ENCODE data around the gene IL5. TPM values are rescaled to one million over a fixed set of nuclear protein-coding genes. Genes with fewer than 3 reads are reported as not detected.

Gene IL5
- total and polyA plus RNA-seq, 7 donors, result not detected

GRCh38 chr5:132501961-132502931 lies 41.1 kb downstream of the IL5 start:
- H3K4me3 ChIP-seq, result no peak overlapping the region
- no peak for TF ChIP-seq EP300 (IDR thresholded peaks at IDR 0.05)
- no peak for TF ChIP-seq POLR2AphosphoS5 (IDR thresholded peaks at IDR 0.05)
- TF ChIP-seq CTCF (IDR thresholded peaks at IDR 0.05), result no peak
- TF ChIP-seq POLR2A (IDR thresholded peaks at IDR 0.05), result no peak
- H3K9me3 ChIP-seq, result no peaks in the 10 kb centered on the region
- no peaks in the 10 kb centered on the region for H3K27me3 ChIP-seq
- intact Hi-C loops (cut with DNase I), result loop anchor here (1.0 kb wide), 1 partner anchor 116 kb away; no protein-coding TSS in a partner anchor
- DNase-seq, result no peak
- WGBS, 2 donors, result 44 to 77% methylated on average over 10 of the region's 10 CpGs
- peak overlapping the region; percentile 18 to 100 (median 96) for H3K27ac ChIP-seq
- peaks cover 0 to 43% (median 38%) of the 10 kb centered on the region in 4 donors for H3K4me1 ChIP-seq
- no peaks in the 10 kb centered on the region for H3K36me3 ChIP-seq

- Histone ChIP-seq H3K27me3 (no peaks in the 10 kb centered on the region), H3K4me3 (no peak overlapping the region), H3K36me3 (no peaks in the 10 kb centered on the region), H3K27ac (peak overlapping the region; percentile 18 to 100 (median 96)), H3K4me1 (peaks cover 0 to 46% (median 41%) of the 10 kb centered on the region in 4 donors), H3K9me3 (no peaks in the 10 kb centered on the region)
- no peak for DNase-seq
- TF ChIP-seq POLR2A (IDR thresholded peaks at IDR 0.05), result no peak
- TF ChIP-seq CTCF (IDR thresholded peaks at IDR 0.05), result no peak
- no peak for TF ChIP-seq POLR2AphosphoS5 (IDR thresholded peaks at IDR 0.05)
- intact Hi-C loops (cut with DNase I), result loop anchor here (1.0 kb wide), 1 partner anchor 115 kb away; no protein-coding TSS in a partner anchor
- WGBS, 2 donors, result 48 to 67% methylated on average over 4 of the region's 4 CpGs
Observed at GRCh38 chr5:132501629-132501956, 41.7 kb downstream of the IL5 start.

DNA sequence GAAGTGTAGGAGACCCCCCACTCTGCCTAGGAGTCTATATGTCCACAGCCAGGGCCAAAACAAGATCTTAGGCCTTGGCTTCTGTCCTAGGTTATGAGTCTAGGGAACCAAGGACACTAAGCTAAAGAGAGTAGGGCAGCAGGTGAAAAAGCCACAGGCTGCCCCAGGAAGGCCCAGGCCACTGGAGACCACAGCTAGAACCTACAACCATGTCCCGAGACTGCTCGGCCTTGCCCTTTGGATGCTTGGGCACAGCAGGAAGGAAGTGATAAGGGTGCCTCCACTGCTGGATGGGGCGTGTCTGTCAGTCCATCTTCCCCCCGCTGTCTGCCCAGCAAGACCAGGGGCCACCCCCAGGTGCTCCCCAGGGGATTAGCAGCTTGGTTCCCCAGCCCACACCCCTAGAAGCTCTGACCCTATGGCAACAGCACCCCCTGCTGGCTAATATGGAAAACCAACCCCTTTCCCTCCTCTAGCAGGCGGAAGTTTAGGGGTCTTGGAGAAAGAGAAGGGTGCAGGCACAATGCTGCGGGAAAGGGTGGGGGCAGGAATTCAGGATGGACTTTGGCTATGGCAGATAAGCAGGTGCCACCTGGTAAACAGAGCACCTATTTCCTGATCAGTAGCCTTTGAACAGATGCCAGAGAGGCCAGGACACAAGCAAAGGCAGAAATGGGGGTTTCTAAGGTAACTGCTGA lies 42.2 kb downstream of the IL5 start:
- no peaks in the 10 kb centered on the region for H3K36me3 ChIP-seq
- no peak overlapping the region for H3K4me3 ChIP-seq
- TF ChIP-seq CTCF (IDR thresholded peaks at IDR 0.05) (peak; percentile 90 to 93 (median 93)), POLR2AphosphoS5 (IDR thresholded peaks at IDR 0.05) (no peak)
- peak overlapping the region; percentile 18 to 100 (median 96) for H3K27ac ChIP-seq
- peaks cover 0 to 44% (median 41%) of the 10 kb centered on the region in 4 donors for H3K4me1 ChIP-seq
- DNase-seq, result peak; percentile 85
- intact Hi-C loops (cut with DNase I), result loop anchor here (1.0 kb wide), 1 partner anchor 115 kb away; no protein-coding TSS in a partner anchor
- WGBS, 2 donors, result 16 to 29% methylated on average over 6 of the region's 6 CpGs
- H3K9me3 ChIP-seq, result no peaks in the 10 kb centered on the region
- no peaks in the 10 kb centered on the region for H3K27me3 ChIP-seq

GRCh38 chr5:132500244-132500930 lies 42.9 kb downstream of the IL5 start:
- TF ChIP-seq POLR2A (IDR thresholded peaks at IDR 0.05), result no peak
- TF ChIP-seq CTCF (IDR thresholded peaks at IDR 0.05), result no peak
- TF ChIP-seq EP300 (IDR thresholded peaks at IDR 0.05), result no peak
- TF ChIP-seq POLR2AphosphoS5 (IDR thresholded peaks at IDR 0.05), result no peak

More at GRCh38 chr5:132500244-132500930, 42.9 kb downstream of the IL5 start:
- WGBS, 2 donors, result 69 to 87% methylated on average over 6 of the region's 6 CpGs
- H3K27me3 ChIP-seq, result no peaks in the 10 kb centered on the region
- no peak overlapping the region for H3K4me3 ChIP-seq
- no peak for DNase-seq
- intact Hi-C loops (cut with DNase I), result no loop called here
- H3K4me1 ChIP-seq, result peaks cover 0 to 42% (median 38%) of the 10 kb centered on the region in 4 donors
- H3K9me3 ChIP-seq, result no peaks in the 10 kb centered on the region
- no peaks in the 10 kb centered on the region for H3K36me3 ChIP-seq
- peak overlapping the region; percentile 18 to 100 (median 96) for H3K27ac ChIP-seq
